SU-DHL-6 (cell line): Measurements from ENCODE around the gene CEP19.

Experiments used
- H2AFZ ChIP-seq: fragments of 200-600 bp; sonication (generic); 2 replicates; pipeline ENCODE4 v1.6.1; 2014; ENCODE audit warnings: low read depth, mild to moderate bottlenecking, moderate library complexity, mixed read lengths, antibody characterized with exemption, low read length; ENCODE audit not compliant: severe bottlenecking
- H3F3A ChIP-seq: fragments of 200-600 bp; shearing (Covaris generic); 2 replicates; pipeline ENCODE4 v1.6.0; 2016; ENCODE audit warnings: antibody characterized with exemption, mild to moderate bottlenecking; ENCODE audit not compliant: insufficient read depth
- H3K27ac ChIP-seq: fragments of 200-600 bp; sonication (generic); 2 replicates; pipeline ENCODE4 v1.5.1; 2016; ENCODE audit warnings: low read depth, mild to moderate bottlenecking, low read length, moderate library complexity, mixed read lengths
- H3K27me3 ChIP-seq: fragments of 200-600 bp; sonication (generic), shearing (Covaris generic); 2 replicates; pipeline ENCODE4 v1.6.0; 2014; ENCODE audit warnings: mild to moderate bottlenecking, low read length
- H3K36me3 ChIP-seq: fragments of 200-600 bp; sonication (generic); 2 replicates; pipeline ENCODE4 v1.6.1; 2014; ENCODE audit warnings: mild to moderate bottlenecking, low read length, mixed read lengths
- H3K4me2 ChIP-seq: fragments of 300-600, 200-600 bp; shearing (Covaris generic), sonication (generic); 2 replicates; pipeline ENCODE4 v1.6.0; 2014; ENCODE audit warnings: low read length, low read depth, mild to moderate bottlenecking; ENCODE audit not compliant: poor library complexity, severe bottlenecking
- H3K4me3 ChIP-seq: fragments of 200-600 bp; sonication (generic); 2 replicates; pipeline ENCODE4 v1.5.1; 2014; ENCODE audit warnings: antibody characterized with exemption, low read length, mild to moderate bottlenecking, mixed read lengths; ENCODE audit not compliant: insufficient read depth, poor library complexity, severe bottlenecking
- H3K79me2 ChIP-seq: fragments of 200-600 bp; sonication (generic); 2 replicates; pipeline ENCODE4 v1.6.1; 2014; ENCODE audit warnings: mild to moderate bottlenecking, low read length, moderate library complexity; ENCODE audit not compliant: insufficient read depth
- H3K9ac ChIP-seq: fragments of 200-600 bp; sonication (generic); 2 replicates; pipeline ENCODE4 v1.7.0; 2014; ENCODE audit warnings: mild to moderate bottlenecking, low read length
- H3K9me2 ChIP-seq: fragments of 200-600 bp; sonication (generic); replicated peaks from 2 replicates; pipeline ENCODE4 v1.6.1; 2014; ENCODE audit warnings: low read length; ENCODE audit not compliant: insufficient read depth
- H3K9me3 ChIP-seq: fragments of 200-600 bp; sonication (generic); 2 replicates; pipeline ENCODE4 v1.6.1; 2014; ENCODE audit warnings: low read length, mixed read lengths; ENCODE audit not compliant: insufficient read depth
- H4K20me1 ChIP-seq: fragments of 200-600 bp; sonication (generic); 2 replicates; pipeline ENCODE4 v1.6.1; 2014; ENCODE audit warnings: low read depth, mild to moderate bottlenecking, antibody characterized with exemption, low read length, moderate library complexity, mixed read lengths
- CTCF ChIP-seq: fragments of 200-600 bp; sonication (generic); IDR thresholded peaks from one replicate; pipeline ENCODE4 v1.5.1; 2017; ENCODE audit warnings: antibody characterized with exemption, mild to moderate bottlenecking, low read length, moderate library complexity; ENCODE audit not compliant: insufficient read depth, poor library complexity, severe bottlenecking
- EZH2phosphoT487 ChIP-seq: fragments of 200-600 bp; sonication (generic), shearing (Covaris generic); conservative IDR thresholded peaks from 2 replicates; pipeline ENCODE4 v1.6.1; 2018; ENCODE audit warnings: mild to moderate bottlenecking, antibody characterized with exemption, low read length, moderate library complexity, mixed read lengths

CEP19 gene

GRCh38 chr3:196677931-196678330 is 34.1 kb downstream of the CEP19 start:
- Histone ChIP-seq H3K9me2 (no peaks in the 10 kb centered on the region), H3K79me2 (no peaks in the 10 kb centered on the region), H3K9me3 (no peaks in the 10 kb centered on the region), H3K36me3 (no peaks in the 10 kb centered on the region), H3F3A (no peaks in the 10 kb centered on the region), H3K27ac (no peak overlapping the region), H3K4me3 (no peak overlapping the region), H3K4me2 (no peak overlapping the region), H4K20me1 (no peaks in the 10 kb centered on the region), H3K27me3 (no peaks in the 10 kb centered on the region), H2AFZ (no peak overlapping the region), H3K9ac (no peak overlapping the region)
- TF ChIP-seq EZH2phosphoT487 = no peak
- TF ChIP-seq CTCF = no peak

DNA sequence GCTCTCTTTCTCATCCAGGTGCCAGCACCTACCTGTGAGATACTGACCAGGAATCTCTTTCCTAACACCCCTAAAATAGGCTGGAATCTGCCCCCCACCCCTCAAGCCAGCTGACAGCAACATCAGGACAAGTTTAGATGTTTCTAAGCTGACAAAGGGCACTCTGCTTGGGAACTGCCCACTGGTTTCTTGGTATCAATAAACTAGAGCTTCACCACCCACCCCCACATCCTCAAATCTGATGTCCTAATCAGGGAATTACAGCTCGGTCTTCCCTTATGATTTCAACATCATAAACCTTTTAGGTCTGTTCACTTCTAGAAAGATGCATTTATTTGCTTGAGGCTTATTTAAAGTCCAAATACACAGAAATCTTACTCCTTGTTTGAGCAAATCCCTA is 34.7 kb downstream of the CEP19 start:
- Histone ChIP-seq H2AFZ (no peak overlapping the region), H3F3A (no peaks in the 10 kb centered on the region), H3K9ac (no peak overlapping the region), H3K4me2 (no peak overlapping the region), H3K9me2 (no peaks in the 10 kb centered on the region), H3K27ac (no peak overlapping the region), H3K4me3 (no peak overlapping the region), H3K79me2 (no peaks in the 10 kb centered on the region), H3K36me3 (no peaks in the 10 kb centered on the region), H3K27me3 (no peaks in the 10 kb centered on the region), H4K20me1 (no peaks in the 10 kb centered on the region), H3K9me3 (no peaks in the 10 kb centered on the region)
- TF ChIP-seq CTCF = no peak
- TF ChIP-seq EZH2phosphoT487 = no peak

- Histone ChIP-seq H3K9me3 (no peaks in the 10 kb centered on the region), H3K9me2 (no peaks in the 10 kb centered on the region), H3K27ac (no peak overlapping the region), H3F3A (no peaks in the 10 kb centered on the region), H3K27me3 (no peaks in the 10 kb centered on the region), H3K4me2 (no peak overlapping the region), H3K4me3 (no peak overlapping the region), H4K20me1 (no peaks in the 10 kb centered on the region), H3K79me2 (no peaks in the 10 kb centered on the region), H3K9ac (no peak overlapping the region), H3K36me3 (no peaks in the 10 kb centered on the region), H2AFZ (no peak overlapping the region)
- TF ChIP-seq EZH2phosphoT487 = no peak
- TF ChIP-seq CTCF = no peak
Measured at GRCh38 chr3:196673632-196674031, 38.4 kb downstream of the CEP19 start.

DNA sequence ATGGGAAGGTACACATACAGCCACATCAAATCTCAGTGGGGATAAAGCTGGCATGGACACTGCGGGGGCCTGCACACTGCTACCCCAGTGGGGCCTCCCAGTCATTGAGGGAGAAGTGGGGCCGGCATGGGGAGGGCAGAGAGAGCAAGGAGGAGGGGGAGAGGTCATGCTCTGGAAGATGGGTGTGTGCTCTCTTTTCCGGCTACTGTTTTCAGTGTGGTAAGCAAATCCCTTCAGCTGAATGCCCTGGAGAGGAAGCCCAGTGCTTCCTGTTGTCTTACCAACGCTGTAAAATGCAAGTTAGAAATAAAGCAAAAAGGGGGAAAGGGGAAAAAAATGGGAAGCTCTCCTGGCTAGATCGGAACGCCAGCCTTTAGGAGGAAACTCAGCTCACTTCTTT is 41.7 kb downstream of the CEP19 start:
- H3K9ac ChIP-seq = no peak overlapping the region
- H3K9me2 ChIP-seq = no peaks in the 10 kb centered on the region
- no peak overlapping the region for H3K4me3 ChIP-seq

More for the DNA sequence above, 41.7 kb downstream of the CEP19 start:
- no peak overlapping the region for H2AFZ ChIP-seq
- TF ChIP-seq EZH2phosphoT487 (no peak), CTCF (no peak)
- no peaks in the 10 kb centered on the region for H3K27me3 ChIP-seq
- no peaks in the 10 kb centered on the region for H4K20me1 ChIP-seq
- no peak overlapping the region for H3K4me2 ChIP-seq
- H3K36me3 ChIP-seq = no peaks in the 10 kb centered on the region
- no peaks in the 10 kb centered on the region for H3K79me2 ChIP-seq
- no peaks in the 10 kb centered on the region for H3K9me3 ChIP-seq
- H3K27ac ChIP-seq = no peak overlapping the region
- H3F3A ChIP-seq = no peaks in the 10 kb centered on the region
